ENCODE data around the gene TUBB3.
A peak's percentile ranks its signal among the peaks of the same experiment; 100 is the strongest.
"Not testable (repeated sequence)": the region's sequence is repeated elsewhere in the genome, so short reads cannot be mapped to it uniquely, and the experiment has no call there.

Gene TUBB3

GRCh38 chr16:89919535-89920406 is 3.4 kb upstream of the TUBB3 start:
- DNase-seq, result no peak

- peak; percentile 77 for DNase-seq
Observed at GRCh38 chr16:89920723-89921122, 2.4 kb upstream of the TUBB3 start.

GRCh38 chr16:89921131-89921701 is 1.9 kb upstream of the TUBB3 start:
- DNase-seq, result peak; percentile 66

GRCh38 chr16:89921702-89922476 is 1.3 kb upstream of the TUBB3 start:
- peak; percentile 99 for DNase-seq

GRCh38 chr16:89922477-89922883 is 662 bp upstream of the TUBB3 start:
- peak; percentile 99 for DNase-seq

- DNase-seq, result peak; percentile 69
Observed at GRCh38 chr16:89923640-89924296, 626 bp downstream of the TUBB3 start.

- DNase-seq, result peak; percentile 72
Observed at GRCh38 chr16:89924297-89924924, 1.3 kb downstream of the TUBB3 start.

GRCh38 chr16:89924925-89925307 is 1.8 kb downstream of the TUBB3 start:
- DNase-seq, result peak; percentile 68

GRCh38 chr16:89925596-89926079 is 2.5 kb downstream of the TUBB3 start:
- no peak for DNase-seq

GRCh38 chr16:89931305-89931896 is 8.3 kb downstream of the TUBB3 start:
- no peak for DNase-seq

GRCh38 chr16:89931964-89932363 is 8.8 kb downstream of the TUBB3 start:
- DNase-seq, result no peak

- DNase-seq, result not testable (repeated sequence)
Observed at GRCh38 chr16:89934019-89934418, 10.9 kb downstream of the TUBB3 start.

- DNase-seq, result no peak
Observed at GRCh38 chr16:89934611-89935553, 11.7 kb downstream of the TUBB3 start.

GRCh38 chr16:89935620-89936019 is 12.5 kb downstream of the TUBB3 start:
- not testable (repeated sequence) for DNase-seq

- no peak for DNase-seq
Observed at GRCh38 chr16:89936034-89936433, 12.9 kb downstream of the TUBB3 start.

GRCh38 chr16:89936508-89936907 is 13.4 kb downstream of the TUBB3 start:
- no peak for DNase-seq

- no peak for DNase-seq
Observed at GRCh38 chr16:89936981-89937380, 13.8 kb downstream of the TUBB3 start.

GRCh38 chr16:89938175-89938885 is 15.2 kb downstream of the TUBB3 start:
- no peak for DNase-seq

- no peak for DNase-seq
Observed at GRCh38 chr16:89944773-89945172, 21.6 kb downstream of the TUBB3 start.

- peak; percentile 74 for DNase-seq
Observed at GRCh38 chr16:89945654-89946053, 22.5 kb downstream of the TUBB3 start.
